MM.1S (cell line): ENCODE results near the gene CCDC177.

Source experiments
- DNase-seq: peaks from one replicate; pipeline ENCODE4 v3.0.0-alpha.2; 2015
- H2AFZ ChIP-seq: fragments of 300-600 bp; sonication (generic); 2 replicates; pipeline ENCODE4 v1.6.0; 2016; ENCODE audit warnings: antibody characterized with exemption, low read length
- H3F3A ChIP-seq: fragments of 300-600 bp; sonication (generic); 2 replicates; pipeline ENCODE4 v1.6.1; 2016; ENCODE audit warnings: mild to moderate bottlenecking, antibody characterized with exemption, low read length, moderate library complexity, mixed read lengths; ENCODE audit not compliant: insufficient read depth
- H3K27ac ChIP-seq: fragments of 300-600 bp; sonication (generic); 2 replicates; pipeline ENCODE4 v1.5.1; 2016; ENCODE audit warnings: mild to moderate bottlenecking, low read length
- H3K27me3 ChIP-seq: fragments of 300-600 bp; sonication (generic); replicated peaks from 2 replicates; pipeline ENCODE4 v1.6.0; 2016; ENCODE audit warnings: low read length; ENCODE audit not compliant: insufficient read depth
- H3K36me3 ChIP-seq: fragments of 300-600 bp; sonication (generic); replicated peaks from 2 replicates; pipeline ENCODE4 v1.6.1; 2016; ENCODE audit warnings: mild to moderate bottlenecking, low read length, mixed read lengths; ENCODE audit not compliant: insufficient read depth
- H3K4me1 ChIP-seq: fragments of 300-600 bp; sonication (generic); 2 replicates; pipeline ENCODE4 v1.6.1; 2016; ENCODE audit warnings: low read length, mixed read lengths
- H3K4me2 ChIP-seq: fragments of 300-600 bp; sonication (generic); 2 replicates; pipeline ENCODE4 v1.6.0; 2016; ENCODE audit warnings: low read depth, low read length
- H3K4me3 ChIP-seq: fragments of 300-600 bp; sonication (generic); 2 replicates; pipeline ENCODE4 v1.5.1; 2016; ENCODE audit warnings: low read length, mixed read lengths
- H3K79me2 ChIP-seq: fragments of 300-600 bp; sonication (generic); 2 replicates; pipeline ENCODE4 v1.6.1; 2016; ENCODE audit warnings: mixed run types, low read length, mixed read lengths
- H3K9ac ChIP-seq: fragments of 300-600 bp; sonication (generic); 2 replicates; pipeline ENCODE4 v1.6.1; 2016; ENCODE audit warnings: low read length, mixed read lengths
- H3K9me2 ChIP-seq: fragments of 300-600 bp; sonication (generic); replicated peaks from 2 replicates; pipeline ENCODE4 v1.6.1; 2016; ENCODE audit warnings: mild to moderate bottlenecking, low read length, mixed read lengths; ENCODE audit not compliant: insufficient read depth
- H3K9me3 ChIP-seq: fragments of 300-600 bp; sonication (generic); replicated peaks from 2 replicates; pipeline ENCODE4 v1.6.1; 2016; ENCODE audit warnings: mild to moderate bottlenecking, low read length, mixed read lengths; ENCODE audit not compliant: insufficient read depth
- H4K20me1 ChIP-seq: fragments of 300-600 bp; sonication (generic); 2 replicates; pipeline ENCODE4 v1.6.1; 2016; ENCODE audit warnings: mild to moderate bottlenecking, low read length, moderate library complexity, mixed read lengths; ENCODE audit not compliant: insufficient read depth
- EZH2 ChIP-seq: fragments of 300-600 bp; sonication (generic); optimal IDR thresholded peaks from 2 replicates; pipeline ENCODE3; 2017; ENCODE audit warnings: low read depth, mild to moderate bottlenecking, antibody characterized with exemption, low read length, mixed read lengths
- EZH2phosphoT487 ChIP-seq: fragments of 300-600 bp; sonication (generic); IDR thresholded peaks from 2 replicates; pipeline ENCODE4 v1.6.1; 2018; ENCODE audit warnings: antibody characterized with exemption, low read length
- TF ChIP-seq, protein P1 (sequence below): fragments of 300-600 bp; sonication (generic); IDR thresholded peaks from 2 replicates; pipeline ENCODE4 v1.5.1; 2016; ENCODE audit warnings: antibody characterized with exemption, low read length, mixed read lengths

CCDC177 gene

GRCh38 chr14:69572841-69573135, 1.9 kb downstream of the CCDC177 start:
- Histone ChIP-seq H3K9me3 (no peaks in the 10 kb centered on the region), H3K27me3 (no peaks in the 10 kb centered on the region), H3F3A (no peaks in the 10 kb centered on the region), H3K36me3 (no peaks in the 10 kb centered on the region), H3K27ac (no peak overlapping the region), H4K20me1 (no peaks in the 10 kb centered on the region), H3K79me2 (no peaks in the 10 kb centered on the region), H3K4me3 (no peak overlapping the region), H2AFZ (no peak overlapping the region), H3K9me2 (no peaks in the 10 kb centered on the region), H3K4me2 (no peak overlapping the region), H3K4me1 (no peaks in the 10 kb centered on the region), H3K9ac (no peak overlapping the region)
- no peak for DNase-seq
- TF ChIP-seq EZH2phosphoT487, result no peak
- TF ChIP-seq EZH2, result no peak

DNA sequence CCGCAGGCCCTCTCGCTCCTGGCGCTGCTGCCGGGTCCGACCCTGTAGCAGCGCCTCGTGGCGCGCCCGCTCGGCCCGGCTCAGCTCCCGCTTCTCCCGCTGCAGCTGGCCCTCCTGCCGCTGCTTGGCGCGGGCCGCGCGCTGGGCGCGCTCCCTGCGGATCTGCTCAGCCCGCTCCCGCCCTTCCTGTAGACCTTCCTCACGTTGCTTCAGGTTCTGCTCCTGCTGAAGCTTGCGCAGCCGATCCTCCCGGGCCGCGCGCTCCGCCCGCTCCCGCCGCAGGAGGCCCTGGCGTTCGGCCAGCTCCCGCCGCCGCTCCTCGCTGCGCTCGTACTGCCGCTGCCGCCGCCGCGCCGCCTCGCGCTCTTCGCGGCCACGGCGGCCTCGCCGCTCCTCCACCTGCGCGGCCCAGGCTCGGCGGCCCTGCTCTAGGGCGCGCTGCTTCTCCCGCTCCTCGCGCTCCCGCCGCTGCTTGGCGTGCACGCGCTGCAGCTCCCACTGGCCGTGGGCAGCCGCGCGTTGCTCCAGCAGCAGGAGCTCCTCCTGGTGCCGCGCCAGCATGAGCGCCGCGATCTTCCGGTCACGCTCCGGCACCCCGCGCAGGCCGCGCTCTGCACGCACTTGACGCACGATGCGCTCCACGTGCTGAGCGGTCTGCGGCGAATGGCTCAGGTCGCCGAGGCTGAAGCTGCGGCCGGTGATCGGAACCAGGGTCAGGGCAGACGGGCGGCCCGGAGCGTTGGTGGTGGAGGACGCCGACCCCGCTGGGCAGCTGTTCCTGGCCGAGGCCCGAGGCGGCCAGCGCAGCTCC, 2.4 kb downstream of the CCDC177 start:
- Histone ChIP-seq H3K79me2 (no peaks in the 10 kb centered on the region), H3K27me3 (no peaks in the 10 kb centered on the region), H4K20me1 (no peaks in the 10 kb centered on the region), H2AFZ (no peak overlapping the region), H3K4me3 (no peak overlapping the region), H3K4me2 (no peak overlapping the region), H3K4me1 (no peaks in the 10 kb centered on the region), H3K9me3 (no peaks in the 10 kb centered on the region), H3K27ac (no peak overlapping the region), H3K9ac (no peak overlapping the region), H3K9me2 (no peaks in the 10 kb centered on the region), H3K36me3 (no peaks in the 10 kb centered on the region), H3F3A (no peaks in the 10 kb centered on the region)
- DNase-seq, result no peak
- no peak for TF ChIP-seq EZH2
- TF ChIP-seq EZH2phosphoT487, result no peak
- TF ChIP-seq, protein P1, sequence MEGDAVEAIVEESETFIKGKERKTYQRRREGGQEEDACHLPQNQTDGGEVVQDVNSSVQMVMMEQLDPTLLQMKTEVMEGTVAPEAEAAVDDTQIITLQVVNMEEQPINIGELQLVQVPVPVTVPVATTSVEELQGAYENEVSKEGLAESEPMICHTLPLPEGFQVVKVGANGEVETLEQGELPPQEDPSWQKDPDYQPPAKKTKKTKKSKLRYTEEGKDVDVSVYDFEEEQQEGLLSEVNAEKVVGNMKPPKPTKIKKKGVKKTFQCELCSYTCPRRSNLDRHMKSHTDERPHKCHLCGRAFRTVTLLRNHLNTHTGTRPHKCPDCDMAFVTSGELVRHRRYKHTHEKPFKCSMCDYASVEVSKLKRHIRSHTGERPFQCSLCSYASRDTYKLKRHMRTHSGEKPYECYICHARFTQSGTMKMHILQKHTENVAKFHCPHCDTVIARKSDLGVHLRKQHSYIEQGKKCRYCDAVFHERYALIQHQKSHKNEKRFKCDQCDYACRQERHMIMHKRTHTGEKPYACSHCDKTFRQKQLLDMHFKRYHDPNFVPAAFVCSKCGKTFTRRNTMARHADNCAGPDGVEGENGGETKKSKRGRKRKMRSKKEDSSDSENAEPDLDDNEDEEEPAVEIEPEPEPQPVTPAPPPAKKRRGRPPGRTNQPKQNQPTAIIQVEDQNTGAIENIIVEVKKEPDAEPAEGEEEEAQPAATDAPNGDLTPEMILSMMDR, result no peak

- no peak for TF ChIP-seq EZH2
- TF ChIP-seq EZH2phosphoT487, result no peak
- TF ChIP-seq, protein P1, result no peak
- Histone ChIP-seq H3K4me3 (no peak overlapping the region), H3K4me1 (no peaks in the 10 kb centered on the region), H2AFZ (no peak overlapping the region), H4K20me1 (no peaks in the 10 kb centered on the region), H3K27ac (no peak overlapping the region), H3K79me2 (no peaks in the 10 kb centered on the region), H3K4me2 (no peak overlapping the region), H3K36me3 (no peaks in the 10 kb centered on the region), H3K9me3 (no peaks in the 10 kb centered on the region), H3K9ac (no peak overlapping the region), H3K9me2 (no peaks in the 10 kb centered on the region), H3F3A (no peaks in the 10 kb centered on the region), H3K27me3 (no peaks in the 10 kb centered on the region)
- DNase-seq, result no peak
Observed at GRCh38 chr14:69571449-69572029, 3.1 kb downstream of the CCDC177 start.

GRCh38 chr14:69570836-69571330, 3.8 kb downstream of the CCDC177 start:
- Histone ChIP-seq H3K4me2 (no peak overlapping the region), H3K4me1 (no peaks in the 10 kb centered on the region), H3K9ac (no peak overlapping the region), H3K9me2 (no peaks in the 10 kb centered on the region), H3K27ac (no peak overlapping the region), H2AFZ (no peak overlapping the region), H3K4me3 (no peak overlapping the region), H3K79me2 (no peaks in the 10 kb centered on the region), H3K9me3 (no peaks in the 10 kb centered on the region), H3K36me3 (no peaks in the 10 kb centered on the region), H3K27me3 (no peaks in the 10 kb centered on the region), H4K20me1 (no peaks in the 10 kb centered on the region), H3F3A (no peaks in the 10 kb centered on the region)
- TF ChIP-seq EZH2 (no peak), EZH2phosphoT487 (no peak)
- TF ChIP-seq, protein P1, result no peak
- DNase-seq, result no peak
